Hippocampal formation (tissue), 2 donors: ENCODE results near the gene NAA10.

Source experiments
- DNase-seq, 2 donors: peaks; one replicate each; lab custom pipeline; 2025; lab: John Stamatoyannopoulos, UW

Gene NAA10

GRCh38 chrX:153884590-153884989 is 50.2 kb downstream of the NAA10 start:
- DNase-seq: no peak

- no peak for DNase-seq
Measured at GRCh38 chrX:153884136-153884535, 50.7 kb downstream of the NAA10 start.

DNA sequence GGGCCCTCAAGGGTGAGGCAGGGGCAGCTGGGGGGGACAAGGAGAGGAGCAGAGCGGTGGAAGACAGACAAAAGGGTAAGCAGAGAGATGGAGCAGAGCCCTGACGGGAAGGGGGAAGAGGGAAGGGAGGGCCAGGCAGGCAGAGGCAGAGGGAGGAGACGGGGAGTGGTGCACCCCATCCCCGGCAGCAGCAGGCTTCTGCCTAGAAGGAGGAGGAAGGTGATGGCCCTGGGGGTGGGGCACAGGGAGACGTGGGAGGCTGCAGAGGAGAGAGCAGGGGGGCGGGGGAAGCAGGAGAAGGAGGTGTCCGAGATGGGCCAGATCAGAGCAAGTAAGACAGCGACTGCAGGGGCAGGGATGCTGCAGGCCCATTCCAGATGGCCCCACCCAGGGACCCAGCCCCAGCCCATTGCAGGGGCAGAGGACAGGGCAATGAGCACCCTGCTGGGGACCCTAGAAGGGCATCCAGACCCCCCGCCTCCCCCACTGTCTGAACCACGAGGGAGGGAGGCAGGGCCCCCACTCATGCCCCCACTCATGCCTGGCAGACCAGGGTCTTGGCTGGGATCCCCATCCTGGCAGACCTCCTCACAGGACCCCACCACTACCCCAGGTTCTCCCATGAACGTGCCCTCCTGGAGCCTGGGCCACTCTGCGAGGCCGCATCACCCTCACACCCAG is 51.5 kb downstream of the NAA10 start:
- no peak for DNase-seq

GRCh38 chrX:153882557-153882956 is 52.3 kb downstream of the NAA10 start:
- no peak for DNase-seq

DNA sequence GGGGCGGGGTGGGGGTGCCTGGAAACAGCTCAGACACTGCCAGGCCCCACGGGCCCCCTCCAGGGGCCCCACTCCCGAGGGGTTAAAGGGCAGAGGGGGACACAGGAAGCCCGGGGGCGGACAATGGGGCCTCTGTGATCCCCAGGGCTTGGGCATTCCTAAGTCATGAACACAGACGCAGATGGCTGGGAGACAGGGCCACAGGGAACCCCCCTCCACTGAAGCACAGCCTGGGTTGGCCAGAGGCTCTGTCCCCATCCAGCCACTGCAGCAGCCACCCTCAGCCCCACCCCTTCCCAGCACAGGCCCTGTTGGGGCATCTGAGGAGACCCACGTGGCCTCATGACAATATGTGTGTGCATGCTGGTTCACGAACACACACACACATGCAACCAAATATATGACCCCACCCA is 52.7 kb downstream of the NAA10 start:
- DNase-seq: no peak

DNA sequence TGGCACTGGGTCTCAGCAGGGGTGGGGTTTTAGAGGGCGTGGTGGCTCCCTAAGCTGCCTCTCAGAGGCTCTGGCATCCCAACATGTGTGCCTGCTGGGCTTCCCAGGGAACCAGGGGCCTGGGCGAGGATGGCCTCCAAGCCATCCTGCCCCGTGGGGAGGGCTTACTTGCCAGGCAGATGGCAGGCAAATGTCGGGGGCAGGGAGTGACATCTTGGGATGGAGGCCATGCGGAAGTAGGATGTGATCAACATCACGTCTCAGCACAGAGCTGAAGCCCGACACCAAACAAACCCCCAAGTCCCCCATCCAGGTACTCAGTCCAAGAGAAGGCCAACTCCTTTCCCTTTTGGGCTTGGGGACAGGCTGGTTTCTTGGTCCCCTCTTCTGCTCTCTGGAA is 53.6 kb downstream of the NAA10 start:
- DNase-seq: no peak

GRCh38 chrX:153880440-153880815 is 54.4 kb downstream of the NAA10 start:
- DNase-seq: no peak

GRCh38 chrX:153879741-153880439 is 54.9 kb downstream of the NAA10 start:
- DNase-seq: no peak
